H1 (cell line): ENCODE data around the gene DUOX1. TPM values are rescaled to one million over a fixed set of nuclear protein-coding genes. Genes with fewer than 3 reads are reported as not detected.

Experiments
- CTCF ChIA-PET: fragments of 300-600 bp; sonication (Branson Sonifier 250); formaldehyde crosslinking; loops from one replicate; lab custom pipeline; 2021; ENCODE audit not compliant: partially characterized antibody; lab: Charles Lee
- POLR2A ChIA-PET: fragments of 300-600 bp; sonication (Branson Sonifier 250); formaldehyde crosslinking; loops from one replicate; lab custom pipeline; 2021; ENCODE audit warnings: inconsistent platforms; ENCODE audit not compliant: partially characterized antibody; lab: Charles Lee
- DNase-seq, 2 experiments: peaks; one replicate each; pipeline versions ENCODE4 v3.0.0 to v3.0.0-alpha.2; 2010 to 2022; ENCODE audit warnings: low spot score in 2 of 2, low read depth in 1 of 2, mixed read lengths in 1 of 2
- FAIRE-seq: peaks from 2 replicates; lab custom pipeline; 2011; peaks lifted over from hg19 to GRCh38; lab: Jason Lieb, UNC
- H2AFZ ChIP-seq: 2 replicates; pipeline ENCODE4 v1.8.1; 2012; ENCODE audit warnings: low read length, inconsistent platforms
- H2AK5ac ChIP-seq: 2 replicates; pipeline ENCODE4 v1.6.1; 2013; ENCODE audit warnings: low read depth, low read length
- H2BK120ac ChIP-seq: replicated peaks from 2 replicates; pipeline ENCODE3; 2013; ENCODE audit warnings: low read depth, low read length, inconsistent platforms
- H2BK12ac ChIP-seq: 2 replicates; pipeline ENCODE4 v1.6.1; 2013; ENCODE audit warnings: low read depth, low read length
- H2BK15ac ChIP-seq: 2 replicates; pipeline ENCODE4 v1.6.1; 2013; ENCODE audit warnings: low read length
- H2BK20ac ChIP-seq: 2 replicates; pipeline ENCODE4 v1.6.1; 2013; ENCODE audit warnings: low read length
- H2BK5ac ChIP-seq: 2 replicates; pipeline ENCODE4 v1.6.1; 2013; ENCODE audit warnings: low read depth, low read length
- H3K14ac ChIP-seq: 2 replicates; pipeline ENCODE4 v1.6.1; 2013; ENCODE audit warnings: inconsistent platforms; ENCODE audit not compliant: insufficient read length
- H3K18ac ChIP-seq: 2 replicates; pipeline ENCODE4 v1.6.1; 2013; ENCODE audit warnings: low read length; ENCODE audit errors: extremely low read depth
- H3K23ac ChIP-seq: 2 replicates; pipeline ENCODE4 v1.6.1; 2013; ENCODE audit warnings: inconsistent platforms; ENCODE audit not compliant: insufficient read length
- H3K23me2 ChIP-seq: 2 replicates; pipeline ENCODE4 v1.6.1; 2013; ENCODE audit warnings: low read depth, low read length
- H3K27ac ChIP-seq: 2 replicates; pipeline ENCODE4 v1.6.1; 2011; ENCODE audit warnings: low read depth, low read length, inconsistent platforms
- H3K27me3 ChIP-seq, 4 experiments: replicated peaks in 1 of 4; 1 replicate in 1 of 4; 2 replicates in 3 of 4; pipeline versions ENCODE4 v1.6.1 to v1.8.1; 2011 to 2013; ENCODE audit warnings: low read length in 3 of 4, mild to moderate bottlenecking in 3 of 4, inconsistent platforms in 2 of 4, mixed read lengths in 2 of 4, moderate library complexity in 1 of 4; ENCODE audit not compliant: control insufficient read depth in 3 of 4, insufficient read depth in 3 of 4; ENCODE audit errors: extremely low read depth in 1 of 4
- H3K36me3 ChIP-seq, 4 experiments: 2 replicates each; pipeline versions ENCODE4 v1.6.1 to v1.8.1; 2011 to 2013; ENCODE audit warnings: mild to moderate bottlenecking in 4 of 4, low read length in 3 of 4, moderate library complexity in 2 of 4, control low read depth in 1 of 4, inconsistent platforms in 1 of 4; ENCODE audit not compliant: insufficient read depth in 4 of 4, control insufficient read depth in 2 of 4
- H3K4ac ChIP-seq: replicated peaks from 2 replicates; pipeline ENCODE3; 2013; ENCODE audit warnings: low read length, low read depth, mixed read lengths, inconsistent platforms; ENCODE audit not compliant: insufficient read length
- H3K4me1 ChIP-seq, 4 experiments: replicated peaks in 1 of 4; 1 replicate in 1 of 4; 2 replicates in 3 of 4; pipeline versions ENCODE4 v1.6.1 to v1.8.1; 2011 to 2013; ENCODE audit warnings: low read length in 3 of 4, inconsistent platforms in 2 of 4, mixed read lengths in 1 of 4; ENCODE audit not compliant: insufficient read depth in 4 of 4, control insufficient read depth in 3 of 4
- H3K4me2 ChIP-seq, 2 experiments: 2 replicates each; pipeline versions ENCODE4 v1.6.1 to v1.8.1; 2011 to 2013; ENCODE audit warnings: low read depth in 2 of 2, low read length in 2 of 2, control low read depth in 1 of 2, inconsistent platforms in 1 of 2, mild to moderate bottlenecking in 1 of 2; ENCODE audit not compliant: insufficient read depth in 1 of 2
- H3K4me3 ChIP-seq, 4 experiments: fragments of 200-600, 300-600 bp in 1 of 4; sonication (generic), shearing (Covaris generic), sonication (Bioruptor Twin) in 1 of 4; 2 replicates each; pipeline versions ENCODE4 v1.5.1 to v1.8.1; 2011 to 2016; ENCODE audit warnings: low read length in 4 of 4, low read depth in 3 of 4, control low read depth in 2 of 4, inconsistent platforms in 2 of 4, mild to moderate bottlenecking in 2 of 4, mixed read lengths in 1 of 4, moderate library complexity in 1 of 4; ENCODE audit not compliant: insufficient read depth in 2 of 4; ENCODE audit errors: extremely low read depth in 1 of 4
- H3K56ac ChIP-seq: replicated peaks from 2 replicates; pipeline ENCODE3; 2013; ENCODE audit warnings: low read depth, mild to moderate bottlenecking, mixed read lengths, low read length, inconsistent platforms; ENCODE audit not compliant: insufficient read length
- H3K79me1 ChIP-seq: 2 replicates; pipeline ENCODE4 v1.6.1; 2013; ENCODE audit warnings: low read depth, low read length, control low read depth
- H3K79me2 ChIP-seq, 2 experiments: 2 replicates each; pipeline versions ENCODE4 v1.6.1 to v1.8.1; 2012 to 2013; ENCODE audit warnings: low read length in 2 of 2, mild to moderate bottlenecking in 2 of 2, inconsistent platforms in 1 of 2; ENCODE audit not compliant: insufficient read depth in 2 of 2, control insufficient read depth in 1 of 2
- H3K9ac ChIP-seq, 4 experiments: replicated peaks in 1 of 4; 1 replicate in 1 of 4; 2 replicates in 3 of 4; pipeline versions ENCODE4 v1.6.1 to v1.8.1; 2011 to 2013; ENCODE audit warnings: low read depth in 3 of 4, low read length in 3 of 4, control low read depth in 2 of 4, mild to moderate bottlenecking in 2 of 4, moderate library complexity in 2 of 4, inconsistent platforms in 1 of 4; ENCODE audit errors: extremely low read depth in 1 of 4
- H3K9me3 ChIP-seq, 2 experiments: 2 replicates each; pipeline versions ENCODE4 v1.6.1 to v1.8.1; 2012 to 2013; ENCODE audit warnings: mild to moderate bottlenecking in 2 of 2, moderate library complexity in 2 of 2, control low read depth in 1 of 2, inconsistent platforms in 1 of 2, low read depth in 1 of 2, low read length in 1 of 2, mixed read lengths in 1 of 2; ENCODE audit not compliant: insufficient read depth in 2 of 2
- H4K20me1 ChIP-seq, 2 experiments: replicated peaks in 1 of 2; 2 replicates each; pipeline versions ENCODE3 to v1.8.1; 2011 to 2013; ENCODE audit warnings: inconsistent platforms in 2 of 2, low read length in 2 of 2, mild to moderate bottlenecking in 1 of 2; ENCODE audit not compliant: insufficient read depth in 2 of 2, control insufficient read depth in 1 of 2
- H4K5ac ChIP-seq: 2 replicates; pipeline ENCODE4 v1.6.1; 2013; ENCODE audit warnings: low read length, low read depth, mixed read lengths, inconsistent platforms; ENCODE audit not compliant: insufficient read length
- H4K8ac ChIP-seq: 2 replicates; pipeline ENCODE4 v1.8.0; 2013; ENCODE audit warnings: mild to moderate bottlenecking, moderate library complexity, low read length, inconsistent platforms; ENCODE audit not compliant: insufficient read depth; ENCODE audit errors: extremely low read depth
- H4K91ac ChIP-seq: replicated peaks from 2 replicates; pipeline ENCODE3; 2013; ENCODE audit warnings: low read length, mixed read lengths, inconsistent platforms; ENCODE audit not compliant: insufficient read length
- POLR2A ChIP-seq, 2 experiments: IDR thresholded peaks; 1 replicate in 1 of 2; 2 replicates in 1 of 2; pipeline ENCODE4 v1.6.1; 2011; ENCODE audit warnings: low read depth in 2 of 2, low read length in 2 of 2, mild to moderate bottlenecking in 2 of 2; ENCODE audit errors: control extremely low read depth in 1 of 2
- RXRA ChIP-seq: IDR thresholded peaks from 2 replicates; pipeline ENCODE4 v1.6.1; 2011; ENCODE audit warnings: low read depth, mild to moderate bottlenecking, low read length, moderate library complexity; ENCODE audit not compliant: insufficient read depth
- YY1 ChIP-seq: IDR thresholded peaks from 2 replicates; pipeline ENCODE4 v1.6.1; 2011; ENCODE audit warnings: low read depth, mild to moderate bottlenecking, low read length
- WGBS, 2 experiments: shearing (Covaris generic) in 1 of 2; methylation state at CpG; one replicate each; pipeline versions ENCODE4 v1.1.6 to v1.1.7; 2013 to 2015; ENCODE audit warnings: low lambda C conversion rate in 2 of 2, mixed read lengths in 2 of 2, inconsistent platforms in 1 of 2, low coverage in 1 of 2, missing lambda C conversion rate in 1 of 2; ENCODE audit not compliant: insufficient replicate concordance in 2 of 2, insufficient coverage in 1 of 2, insufficient read length in 1 of 2; ENCODE audit errors: extremely low coverage in 1 of 2, missing lambda C conversion rate in 1 of 2; 5-methylcytosine and 5-hydroxymethylcytosine counted together
- polyA plus RNA-seq, 7 experiments: library from polyadenylated mRNA; depleted of rRNA in 3 of 7; stranded (reverse) in 5 of 7; unstranded in 2 of 7; fragments of >200 nt in 5 of 7; fragments of 200-250 nt in 2 of 7; gene quantifications; 1 replicate in 5 of 7; 2 replicates in 1 of 7; 4 replicates in 1 of 7; pipeline versions ENCODE4 v1.2.1 to v1.2.3, GENCODE V29; 2011 to 2013; ENCODE audit warnings: missing spikeins in 2 of 7, mixed read lengths in 2 of 7
- total RNA-seq: library from RNA; stranded (reverse); fragmentation: NEBNext Ultra II Directional; extraction: Animal tissue kit (Norgen Biotek cat#: 25700); gene quantifications from 2 replicates; pipeline ENCODE4 v1.2.1, GENCODE V29; 2021

The DUOX1 gene
- total and polyA plus RNA-seq, 2 of the 8 experiments (the other 6 are each of a cell fraction or from before 2014, with no cell fraction given) = 0.84 to 1.4 TPM

DNA sequence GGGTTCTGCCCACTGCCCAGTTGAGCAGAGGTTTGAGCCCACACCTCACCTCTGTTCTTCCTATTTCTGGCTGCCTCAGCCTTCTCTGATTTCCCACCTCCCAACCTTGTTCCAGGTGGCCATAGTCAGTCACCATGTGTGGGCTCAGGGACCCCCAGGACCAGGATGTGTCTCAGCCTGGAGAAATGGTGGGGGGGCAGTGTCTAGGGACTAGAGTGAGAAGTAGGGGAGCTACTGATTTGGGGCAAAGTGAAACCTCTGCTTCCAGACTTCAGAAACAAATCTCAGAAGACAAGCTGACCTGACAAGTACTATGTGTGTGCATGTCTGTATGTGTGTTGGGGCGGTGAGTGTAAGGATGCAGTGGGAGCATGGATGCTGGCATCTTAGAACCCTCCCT is 35.1 kb downstream of the DUOX1 start:
- H3K9ac ChIP-seq = no peak overlapping the region
- H2BK12ac ChIP-seq = no peak overlapping the region
- no peak overlapping the region for H3K27ac ChIP-seq
- no peaks in the 10 kb centered on the region for H3K9me3 ChIP-seq
- FAIRE-seq = no peak
- H3K79me2 ChIP-seq = no peaks in the 10 kb centered on the region
- no peak overlapping the region for H3K4me3 ChIP-seq
- H2BK5ac ChIP-seq = no peak overlapping the region
- H3K4ac ChIP-seq = peak overlapping the region; percentile 70
- TF ChIP-seq YY1 (no peak), POLR2A (IDR thresholded peaks at IDR 0.05; ENCODE audit: control extremely low read depth in 1 of 2, low read depth in 2 of 2, low read length in 2 of 2) (peak in 1 of 2 experiments; percentile 34; a peak in 1 of 3 replicates), RXRA (no peak)
- H3K27me3 ChIP-seq = no peaks in the 10 kb centered on the region
- H2BK15ac ChIP-seq = no peak overlapping the region
- H3K4me1 ChIP-seq = peaks cover 0 to 18% (median 14%) of the 10 kb centered on the region in 4 experiments; a peak in 5 of 7 replicates
- H4K91ac ChIP-seq = no peak overlapping the region
- 100% methylated on average over 1 of the region's 1 CpG; no CpG with 5 or more reads in 1 of the 2 experiments for WGBS, 2 experiments
- H2BK120ac ChIP-seq = no peak overlapping the region
- DNase-seq = no peak
- H3K79me1 ChIP-seq = no peaks in the 10 kb centered on the region
- no peak overlapping the region for H2BK20ac ChIP-seq
- H3K56ac ChIP-seq = no peak overlapping the region
- no peak overlapping the region for H4K5ac ChIP-seq
- H3K4me2 ChIP-seq = no peak overlapping the region
- no peak overlapping the region for H2AFZ ChIP-seq
- ChIA-PET CTCF (interaction anchor here (1.0 to 41.8 kb wide), 13 partner anchors 10 to 293 kb away, joined by 3 to 1117 read pairs (median 16); partner anchors contain the start of gene SHF), POLR2A (interaction anchor here (0.6 to 3.8 kb wide), 13 partner anchors 11 to 237 kb away, joined by 3 to 33 read pairs (median 4); partner anchors contain the start of genes DUOX2, DUOXA2 and SHF)
- H4K20me1 ChIP-seq = peaks cover 2 to 3% of the 10 kb centered on the region in 2 experiments
- H4K8ac ChIP-seq = no peak overlapping the region
- H3K14ac ChIP-seq = no peak overlapping the region
- H3K23ac ChIP-seq = no peak overlapping the region
- H3K36me3 ChIP-seq = no peaks in the 10 kb centered on the region
- no peak overlapping the region for H3K18ac ChIP-seq
- peak overlapping the region; percentile 58; the same call in 1 of the 2 replicates for H2AK5ac ChIP-seq
- no peaks in the 10 kb centered on the region; the same call in 1 of the 2 replicates for H3K23me2 ChIP-seq
